ENCODE data around the gene AMIGO1. TPM values are rescaled to one million over a fixed set of nuclear protein-coding genes. Genes with fewer than 3 reads are reported as not detected.

AMIGO1 gene
- total RNA-seq, 2 donors from 2014 or later: 2.1 to 2.6 TPM

DNA sequence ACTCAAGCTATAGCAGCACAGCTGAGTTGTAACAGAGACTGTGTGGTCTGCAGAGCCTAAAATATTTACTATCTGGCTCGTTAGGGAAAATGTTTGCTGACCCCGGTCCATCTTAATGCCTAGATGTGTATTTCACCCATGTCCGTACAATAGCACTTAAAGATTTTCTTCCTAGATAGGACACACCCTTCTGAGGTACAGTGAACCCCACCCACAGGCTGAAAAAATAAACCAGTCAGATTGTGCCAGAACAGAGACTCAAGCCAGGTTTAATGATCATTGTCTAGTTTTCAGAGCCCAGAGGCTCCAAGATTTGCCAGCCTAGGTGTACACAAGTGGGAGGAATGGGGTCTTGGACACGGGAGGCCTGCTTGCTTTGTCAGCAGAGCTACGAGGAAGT lies 5.6 kb downstream of the AMIGO1 start:
- Mint-ChIP-seq H3K27ac (peak overlapping the region; percentile 75), H3K4me1 (ENCODE audit: low read depth) (peaks cover 79% of the 10 kb centered on the region), H3K4me3 (peak overlapping the region; percentile 53 to 61), H3K36me3 (ENCODE audit: insufficient read depth in 2 of 2) (peaks cover 0 to 2% of the 10 kb centered on the region in 2 donors), H3K27me3 (ENCODE audit: low read depth) (no peaks in the 10 kb centered on the region), H3K9me3 (no peaks in the 10 kb centered on the region)
- DNase-seq (no peak), ATAC-seq (replicated peaks in 1 of 2) (no peak)

DNA sequence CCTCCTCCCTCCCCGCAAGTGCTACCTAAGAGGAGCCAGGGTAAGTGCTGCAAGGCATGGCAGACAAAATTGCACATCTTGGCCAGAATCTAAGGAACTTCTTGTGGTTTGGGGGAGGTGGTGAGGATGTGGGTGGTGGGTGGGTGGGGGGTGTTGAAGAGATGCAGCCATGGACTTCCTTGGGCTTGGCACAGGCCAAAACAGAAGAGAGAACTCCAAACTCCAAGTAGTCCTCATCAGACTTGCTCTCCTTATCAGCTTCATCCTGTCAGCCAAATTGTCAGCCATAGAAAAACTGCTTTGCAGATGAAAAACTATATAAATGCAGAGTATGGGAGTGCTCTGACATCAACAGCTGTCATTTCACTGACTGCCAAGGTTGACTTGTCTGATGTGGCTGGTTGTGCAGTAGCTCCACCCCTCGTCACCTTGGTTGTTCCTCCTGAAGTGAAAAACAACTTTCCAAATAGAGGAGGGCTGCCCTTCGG lies 7.1 kb downstream of the AMIGO1 start:
- DNase-seq (peak; percentile 35 to 43), ATAC-seq (replicated peaks in 1 of 2) (peak; percentile 66 to 72)
- H3K27ac Mint-ChIP-seq: peak overlapping the region; percentile 87
- H3K4me3 Mint-ChIP-seq: peak overlapping the region; percentile 60 to 75
- no peaks in the 10 kb centered on the region for H3K9me3 Mint-ChIP-seq
- H3K4me1 Mint-ChIP-seq (ENCODE audit: low read depth): peaks cover 82% of the 10 kb centered on the region
- no peaks in the 10 kb centered on the region for H3K27me3 Mint-ChIP-seq (ENCODE audit: low read depth)
- H3K36me3 Mint-ChIP-seq (ENCODE audit: insufficient read depth in 2 of 2): peaks cover 0 to 2% of the 10 kb centered on the region in 2 donors

DNA sequence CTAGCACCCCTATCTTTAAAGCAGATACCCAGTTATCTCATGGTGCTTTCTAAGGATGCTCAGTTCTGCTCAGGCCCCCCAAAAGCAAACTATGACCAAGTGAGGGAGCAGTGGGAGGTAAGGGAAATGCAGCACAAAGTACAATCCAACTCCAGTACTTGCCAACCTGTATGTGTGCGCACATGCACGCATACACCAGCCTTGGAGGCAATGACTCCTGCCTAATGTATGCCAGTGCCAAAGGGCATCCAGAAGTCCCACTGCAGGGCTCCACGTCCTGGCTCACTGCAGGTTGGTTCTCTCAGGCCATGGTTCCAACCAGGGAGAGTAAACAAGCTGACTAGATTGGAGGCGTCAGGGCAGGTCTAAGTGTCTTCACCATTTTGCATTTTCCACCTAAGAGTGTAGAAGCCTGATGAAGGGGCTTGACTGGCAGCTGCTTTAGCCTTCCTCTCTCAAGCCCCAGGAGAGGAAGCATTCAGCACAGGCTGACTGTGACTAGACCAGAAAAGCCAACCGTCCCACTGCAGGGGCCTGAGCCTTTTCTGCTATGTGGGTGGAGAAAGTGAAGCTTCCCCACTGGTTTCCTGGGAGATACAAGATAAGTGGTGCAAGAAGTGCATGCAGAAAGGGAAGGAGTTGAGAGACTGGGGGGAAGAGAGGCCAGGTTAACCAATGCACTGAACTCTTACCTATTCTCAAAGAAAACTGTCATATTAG lies 7.7 kb downstream of the AMIGO1 start:
- Mint-ChIP-seq H3K27ac (peak overlapping the region; percentile 63), H3K9me3 (no peaks in the 10 kb centered on the region), H3K4me3 (peak overlapping the region; percentile 60 to 75), H3K4me1 (ENCODE audit: low read depth) (peaks cover 80% of the 10 kb centered on the region), H3K27me3 (ENCODE audit: low read depth) (no peaks in the 10 kb centered on the region), H3K36me3 (ENCODE audit: insufficient read depth in 2 of 2) (peaks cover 0 to 2% of the 10 kb centered on the region in 2 donors)
- ATAC-seq (replicated peaks in 1 of 2) (no peak), DNase-seq (no peak)

DNA sequence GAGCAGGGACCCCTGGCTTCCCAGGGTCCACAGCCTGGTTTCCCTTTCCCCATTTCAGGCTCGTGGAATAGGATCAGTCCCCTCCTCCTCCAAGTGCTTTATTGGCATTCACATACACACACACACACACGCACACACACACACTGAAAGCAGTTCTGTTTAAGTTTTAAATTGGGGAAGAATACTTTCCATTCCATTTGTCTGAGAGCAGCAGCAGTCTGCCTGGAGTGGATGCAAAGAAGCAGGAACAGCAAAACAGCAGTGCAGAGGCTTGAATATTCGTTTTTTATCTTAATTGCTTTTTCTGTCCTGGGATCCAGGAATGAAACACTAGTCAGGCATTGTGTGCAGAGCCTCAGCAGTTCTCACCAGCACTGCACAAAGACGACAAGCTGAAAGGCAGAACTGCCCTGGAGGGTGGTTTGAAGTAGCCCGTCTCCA lies 8.6 kb downstream of the AMIGO1 start:
- Mint-ChIP-seq H3K27me3 (ENCODE audit: low read depth) (no peaks in the 10 kb centered on the region), H3K36me3 (ENCODE audit: insufficient read depth in 2 of 2) (peaks cover 0 to 5% of the 10 kb centered on the region in 2 donors), H3K4me3 (no peak overlapping the region), H3K27ac (no peak overlapping the region), H3K4me1 (ENCODE audit: low read depth) (peaks cover 86% of the 10 kb centered on the region), H3K9me3 (no peaks in the 10 kb centered on the region)
- ATAC-seq (replicated peaks in 1 of 2): no peak
- DNase-seq: no peak

DNA sequence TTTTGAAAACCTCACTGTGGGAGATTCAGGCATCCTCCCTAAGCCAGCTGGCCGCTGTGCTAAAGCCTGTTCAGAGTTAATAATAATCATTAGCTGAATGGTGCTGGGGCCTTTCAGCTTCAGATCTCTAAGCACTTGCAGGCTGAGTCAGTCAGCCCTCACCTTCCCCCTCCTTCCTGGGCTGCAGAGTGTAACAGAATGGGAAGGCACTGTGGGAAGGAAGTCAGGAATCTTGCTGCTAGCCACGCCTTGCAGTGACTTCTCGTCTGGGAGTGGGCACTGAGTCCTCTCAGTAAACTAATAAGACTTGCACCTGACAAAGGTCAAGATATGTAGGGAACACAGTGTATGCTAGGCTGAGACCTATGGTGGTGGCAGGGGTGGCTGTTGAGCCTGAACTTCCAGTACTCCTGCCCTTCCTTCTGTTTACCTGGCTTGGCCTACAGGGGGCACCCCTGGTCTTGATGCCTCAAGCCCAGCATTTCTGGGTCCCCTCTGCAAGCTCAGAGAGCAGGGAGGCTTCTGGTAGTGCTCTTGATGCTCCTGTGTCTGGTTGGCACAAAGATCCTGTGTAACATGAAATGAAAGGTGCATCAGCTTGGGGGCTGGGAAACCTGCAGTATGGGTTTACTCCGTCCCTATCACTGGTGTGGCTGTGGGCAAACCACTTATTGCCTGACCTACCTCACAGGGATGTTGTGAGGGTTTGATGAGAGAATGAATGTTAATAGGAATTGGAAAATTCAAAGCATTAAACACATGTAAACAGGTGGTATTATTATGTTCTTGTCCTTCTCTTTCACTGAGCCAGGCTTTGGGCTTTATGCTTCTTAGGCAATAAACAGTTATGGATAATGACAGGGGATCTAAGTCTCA lies 9.6 kb downstream of the AMIGO1 start:
- Mint-ChIP-seq H3K27ac (peak overlapping the region; percentile 38), H3K9me3 (no peaks in the 10 kb centered on the region), H3K36me3 (ENCODE audit: insufficient read depth in 2 of 2) (peaks cover 0 to 5% of the 10 kb centered on the region in 2 donors), H3K4me1 (ENCODE audit: low read depth) (peaks cover 91% of the 10 kb centered on the region), H3K4me3 (peak overlapping the region in 1 of 2 donors; percentile 20), H3K27me3 (ENCODE audit: low read depth) (no peaks in the 10 kb centered on the region)
- ATAC-seq (replicated peaks in 1 of 2) (peak in 1 of 2 donors; percentile 25), DNase-seq (peak; percentile 56 to 70)

DNA sequence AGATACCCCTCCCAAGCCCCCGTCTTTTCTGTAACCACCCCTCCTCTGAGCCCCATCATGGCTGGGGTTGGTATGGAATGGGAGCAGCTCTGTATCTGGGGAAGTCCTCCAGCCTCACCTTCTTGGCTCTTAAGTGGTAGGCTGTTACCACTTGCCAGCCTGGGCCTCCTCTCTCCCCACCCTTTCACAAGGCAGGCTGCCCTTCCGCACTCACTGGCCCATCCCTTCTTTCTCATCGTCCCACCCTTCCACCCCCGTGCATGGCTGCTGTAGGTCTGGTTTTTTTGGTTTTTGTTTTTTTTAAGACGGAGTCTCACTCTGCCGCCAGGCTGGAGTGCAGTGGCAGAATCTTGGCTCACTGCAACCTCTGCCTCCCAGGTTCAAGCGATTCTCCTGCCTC lies 10.4 kb downstream of the AMIGO1 start:
- no peak overlapping the region for H3K27ac Mint-ChIP-seq
- no peak for DNase-seq

DNA sequence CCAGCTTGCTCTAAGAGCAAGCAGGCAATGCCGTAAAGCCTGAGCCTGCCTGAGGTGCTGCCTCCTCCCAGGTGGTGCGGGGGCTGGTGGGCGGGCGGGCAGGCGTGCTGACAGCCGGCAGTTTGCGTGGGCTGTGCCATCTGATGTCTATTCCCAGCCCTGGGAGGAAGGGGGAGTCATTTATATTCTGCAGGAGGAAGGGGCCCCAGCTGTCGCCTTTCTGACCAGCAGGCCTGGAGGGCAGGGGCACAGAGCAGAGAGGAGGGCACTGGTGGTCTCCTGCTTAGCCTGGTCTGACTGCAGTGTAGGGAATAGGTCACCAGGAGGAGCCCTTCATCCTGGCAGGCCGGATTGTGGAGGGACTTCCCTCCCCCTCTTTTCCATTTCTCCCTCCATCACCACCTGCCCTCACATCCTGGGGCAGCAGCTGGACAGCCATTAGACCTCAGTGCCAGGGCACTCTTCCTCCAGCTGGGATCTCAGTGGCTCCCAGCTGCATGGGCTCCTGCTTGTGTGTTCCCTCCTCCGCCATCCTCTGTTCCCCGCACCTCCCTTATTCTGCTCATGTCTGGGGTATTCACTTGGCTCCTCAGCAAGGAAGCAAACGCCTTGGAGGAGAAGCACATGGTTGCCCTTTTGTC lies 11.2 kb downstream of the AMIGO1 start:
- no peak overlapping the region for H3K27ac Mint-ChIP-seq
- H3K4me3 Mint-ChIP-seq: peak overlapping the region in 1 of 2 donors; percentile 59
- H3K9me3 Mint-ChIP-seq: no peaks in the 10 kb centered on the region
- ATAC-seq (replicated peaks in 1 of 2): no peak
- DNase-seq: peak in 1 of 2 donors; percentile 39
- H3K36me3 Mint-ChIP-seq (ENCODE audit: insufficient read depth in 2 of 2): peaks cover 0 to 5% of the 10 kb centered on the region in 2 donors
- H3K27me3 Mint-ChIP-seq (ENCODE audit: low read depth): no peaks in the 10 kb centered on the region
- peaks cover 85% of the 10 kb centered on the region for H3K4me1 Mint-ChIP-seq (ENCODE audit: low read depth)

More for the DNA sequence above, 10.4 kb downstream of the AMIGO1 start:
- no peaks in the 10 kb centered on the region for H3K9me3 Mint-ChIP-seq
- no peaks in the 10 kb centered on the region for H3K27me3 Mint-ChIP-seq (ENCODE audit: low read depth)
- peak overlapping the region in 1 of 2 donors; percentile 20 for H3K4me3 Mint-ChIP-seq
- peaks cover 91% of the 10 kb centered on the region for H3K4me1 Mint-ChIP-seq (ENCODE audit: low read depth)
- peaks cover 0 to 5% of the 10 kb centered on the region in 2 donors for H3K36me3 Mint-ChIP-seq (ENCODE audit: insufficient read depth in 2 of 2)
- ATAC-seq (replicated peaks in 1 of 2): no peak

DNA sequence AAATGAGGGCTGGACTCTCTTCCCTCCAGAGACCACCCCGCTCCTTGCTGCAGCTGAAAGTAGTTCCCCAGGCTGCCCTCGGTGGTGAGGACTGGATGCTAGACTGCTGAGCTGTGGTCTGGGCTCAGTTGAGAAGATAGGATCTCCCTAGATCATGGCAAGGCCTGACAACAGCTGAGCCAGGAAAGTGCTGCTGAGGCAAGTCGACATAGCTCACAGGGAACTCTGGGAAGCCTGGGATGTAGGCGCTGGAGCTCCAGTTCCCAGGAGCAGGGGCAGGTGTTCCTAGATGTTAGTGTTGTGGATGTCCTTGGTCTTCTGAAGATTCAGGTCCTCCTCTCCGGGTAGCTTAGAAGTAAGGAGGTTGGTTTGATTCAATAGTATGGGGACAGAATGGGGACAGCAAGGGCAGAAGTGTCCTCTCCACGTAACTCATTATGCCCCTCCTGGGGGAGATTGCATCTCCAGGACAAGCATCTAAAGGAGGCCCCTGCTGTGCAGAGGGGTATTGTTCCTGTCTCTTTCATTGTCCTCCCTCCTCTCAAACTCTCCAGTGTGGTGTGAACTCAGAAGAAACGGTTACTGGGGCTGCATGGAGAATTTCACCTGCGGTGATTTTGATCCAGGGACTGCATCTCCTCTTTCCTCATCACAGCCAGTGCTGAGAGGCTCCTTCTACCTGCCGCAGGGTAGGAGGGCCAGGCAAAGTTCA lies 11.9 kb downstream of the AMIGO1 start:
- Mint-ChIP-seq H3K27ac (peak overlapping the region; percentile 58), H3K9me3 (no peaks in the 10 kb centered on the region), H3K4me3 (peak overlapping the region; percentile 8 to 59), H3K36me3 (ENCODE audit: insufficient read depth in 2 of 2) (peaks cover 0 to 5% of the 10 kb centered on the region in 2 donors), H3K4me1 (ENCODE audit: low read depth) (peaks cover 79% of the 10 kb centered on the region), H3K27me3 (ENCODE audit: low read depth) (no peaks in the 10 kb centered on the region)
- ATAC-seq (replicated peaks in 1 of 2): no peak
- DNase-seq: no peak

DNA sequence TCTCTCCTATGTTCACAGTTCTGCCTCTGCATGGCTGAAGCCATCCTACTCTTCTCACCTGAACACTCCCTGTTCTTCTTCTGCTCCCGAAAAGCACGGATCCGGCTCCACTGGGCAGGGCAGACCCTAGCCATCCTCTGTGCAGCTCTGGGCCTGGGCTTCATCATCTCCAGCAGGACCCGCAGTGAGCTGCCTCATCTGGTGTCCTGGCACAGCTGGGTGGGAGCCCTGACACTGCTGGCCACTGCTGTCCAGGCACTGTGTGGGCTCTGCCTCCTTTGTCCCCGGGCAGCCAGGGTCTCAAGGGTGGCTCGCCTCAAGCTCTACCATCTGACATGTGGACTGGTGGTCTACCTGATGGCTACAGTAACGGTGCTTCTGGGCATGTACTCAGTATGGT lies 13.8 kb downstream of the AMIGO1 start:
- no peaks in the 10 kb centered on the region for H3K27me3 Mint-ChIP-seq (ENCODE audit: low read depth)
- peaks cover 60% of the 10 kb centered on the region for H3K4me1 Mint-ChIP-seq (ENCODE audit: low read depth)
- no peaks in the 10 kb centered on the region for H3K9me3 Mint-ChIP-seq
- DNase-seq (no peak), ATAC-seq (replicated peaks in 1 of 2) (no peak)
- H3K4me3 Mint-ChIP-seq: peak overlapping the region; percentile 3 to 59
- peak overlapping the region; percentile 66 for H3K27ac Mint-ChIP-seq
- peaks cover 0 to 3% of the 10 kb centered on the region in 2 donors for H3K36me3 Mint-ChIP-seq (ENCODE audit: insufficient read depth in 2 of 2)

DNA sequence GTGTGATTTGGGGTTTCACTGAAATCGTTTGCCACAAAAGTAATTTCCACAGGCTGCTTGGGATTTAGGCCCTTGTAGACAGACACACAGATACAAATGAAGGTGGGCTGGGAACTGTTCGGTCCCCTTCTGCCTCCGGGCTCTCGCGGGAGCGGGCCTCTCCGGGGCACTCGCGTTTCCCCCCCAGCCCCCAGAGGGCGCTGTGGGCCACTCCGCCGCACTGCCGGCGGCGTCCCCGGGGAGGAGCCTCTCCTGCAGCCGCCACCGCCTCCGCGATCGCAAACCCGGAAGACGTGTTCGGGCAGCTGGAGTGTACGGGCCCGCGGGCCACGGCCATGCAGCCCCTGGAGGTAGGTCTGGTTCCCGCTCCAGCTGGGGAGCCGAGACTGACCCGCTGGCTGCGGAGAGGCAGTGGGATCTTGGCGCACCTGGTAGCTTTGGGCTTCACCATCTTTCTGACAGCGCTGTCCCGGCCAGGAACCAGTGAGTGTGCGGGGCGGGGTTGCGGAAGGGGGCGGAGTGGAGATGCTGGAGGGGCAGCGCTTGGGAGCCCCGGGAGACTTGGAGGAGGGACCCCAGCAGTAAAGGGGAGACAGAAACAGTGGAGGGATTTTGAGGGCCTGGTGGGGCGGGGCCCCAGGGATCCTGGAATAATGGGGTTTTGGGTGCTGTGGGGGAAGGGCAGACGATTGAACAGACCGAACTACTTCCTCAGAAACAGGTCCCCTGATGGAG lies 15.6 kb downstream of the AMIGO1 start, which contains the start of gene CYB561D1:
Gene CYB561D1, plus strand, starts transcription at position 290 of the 735 bp plus-strand sequence. Its CDS starts 46 bp downstream, at position 336.
- ATAC-seq (replicated peaks in 1 of 2): peak; percentile 90 to 91
- peak; percentile 92 to 95 for DNase-seq
- Mint-ChIP-seq H3K9me3 (no peaks in the 10 kb centered on the region), H3K36me3 (ENCODE audit: insufficient read depth in 2 of 2) (peaks cover 0 to 3% of the 10 kb centered on the region in 2 donors), H3K4me3 (peak within 1 kb of the TSS; percentile 90 to 99), H3K27me3 (ENCODE audit: low read depth) (no peaks in the 10 kb centered on the region), H3K4me1 (ENCODE audit: low read depth) (peaks cover 43% of the 10 kb centered on the region), H3K27ac (peak within 1 kb of the TSS; percentile 53)

DNA sequence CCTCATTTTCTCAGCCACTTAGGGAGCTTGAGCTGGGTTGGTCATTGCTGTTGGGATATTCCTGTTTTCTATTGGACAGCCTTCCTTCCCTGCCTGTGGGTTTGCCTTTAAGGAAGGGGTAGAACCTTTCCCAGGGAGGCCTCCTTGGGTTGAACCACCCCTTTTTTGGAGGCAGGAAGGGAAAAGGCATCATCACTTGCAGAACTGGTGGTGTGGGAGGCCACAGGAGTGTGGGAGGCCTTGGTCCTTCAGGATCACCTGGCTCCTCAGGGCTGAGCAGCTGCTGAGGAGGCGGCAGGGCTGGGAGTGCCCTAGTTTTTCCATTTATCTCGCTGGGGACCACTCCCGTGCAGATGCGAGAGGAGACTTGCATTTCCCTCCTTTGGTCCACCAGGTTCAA lies 16.3 kb downstream of the AMIGO1 start:
- H3K27ac Mint-ChIP-seq: no peak overlapping the region
- no peaks in the 10 kb centered on the region for H3K27me3 Mint-ChIP-seq (ENCODE audit: low read depth)
- H3K36me3 Mint-ChIP-seq (ENCODE audit: insufficient read depth in 2 of 2): peaks cover 0 to 3% of the 10 kb centered on the region in 2 donors
- H3K4me3 Mint-ChIP-seq: peak overlapping the region in 1 of 2 donors; percentile 90
- ATAC-seq (replicated peaks in 1 of 2): no peak
- H3K4me1 Mint-ChIP-seq (ENCODE audit: low read depth): peaks cover 35% of the 10 kb centered on the region
- H3K9me3 Mint-ChIP-seq: no peaks in the 10 kb centered on the region
- DNase-seq: no peak
